Neural cell (in vitro differentiated cells): ENCODE measurements around the gene SIGLEC9.

Source experiments
- CTCF ChIP-seq: fragments of 450-650 bp; IDR thresholded peaks from 2 replicates; pipeline ENCODE4 v1.5.1; 2014; ENCODE audit warnings: antibody characterized with exemption, mild to moderate bottlenecking, moderate library complexity; ENCODE audit not compliant: poor library complexity, severe bottlenecking
- EZH2 ChIP-seq: fragments of 200-600, 300-800 bp; shearing (Covaris generic), sonication (generic); IDR thresholded peaks from 2 replicates; pipeline ENCODE4 v1.6.1; 2014; ENCODE audit warnings: antibody characterized with exemption, low read length, borderline replicate concordance, mild to moderate bottlenecking; ENCODE audit not compliant: insufficient read depth, poor library complexity, severe bottlenecking
- POLR2AphosphoS5 ChIP-seq: IDR thresholded peaks from 2 replicates; pipeline ENCODE4 v1.6.1; 2012
- REST ChIP-seq: IDR thresholded peaks from 2 replicates; pipeline ENCODE4 v1.6.1; 2012; ENCODE audit warnings: borderline replicate concordance
- TAF1 ChIP-seq: IDR thresholded peaks from 2 replicates; pipeline ENCODE4 v1.6.1; 2012; ENCODE audit warnings: low read depth

GRCh38 chr19:51078731-51079130 is 46.0 kb upstream of the SIGLEC9 start:
- no peak for TF ChIP-seq CTCF
- no peak for TF ChIP-seq EZH2
- TF ChIP-seq REST: no peak
- no peak for TF ChIP-seq POLR2AphosphoS5
- no peak for TF ChIP-seq TAF1
